NK-92 treated with Interleukin-12 subunit alpha and Interleukin-12 subunit beta, amount 100 ng/mL, for 24 hours (cell line): ENCODE measurements around the gene CANT1.
"Not testable (repeated sequence)": the region's sequence is repeated elsewhere in the genome, so short reads cannot be mapped to it uniquely, and the experiment has no call there.

Experiments used
- DNase-seq: peaks from one replicate; lab custom pipeline; 2025; lab: John Stamatoyannopoulos, UW

The CANT1 gene

DNA sequence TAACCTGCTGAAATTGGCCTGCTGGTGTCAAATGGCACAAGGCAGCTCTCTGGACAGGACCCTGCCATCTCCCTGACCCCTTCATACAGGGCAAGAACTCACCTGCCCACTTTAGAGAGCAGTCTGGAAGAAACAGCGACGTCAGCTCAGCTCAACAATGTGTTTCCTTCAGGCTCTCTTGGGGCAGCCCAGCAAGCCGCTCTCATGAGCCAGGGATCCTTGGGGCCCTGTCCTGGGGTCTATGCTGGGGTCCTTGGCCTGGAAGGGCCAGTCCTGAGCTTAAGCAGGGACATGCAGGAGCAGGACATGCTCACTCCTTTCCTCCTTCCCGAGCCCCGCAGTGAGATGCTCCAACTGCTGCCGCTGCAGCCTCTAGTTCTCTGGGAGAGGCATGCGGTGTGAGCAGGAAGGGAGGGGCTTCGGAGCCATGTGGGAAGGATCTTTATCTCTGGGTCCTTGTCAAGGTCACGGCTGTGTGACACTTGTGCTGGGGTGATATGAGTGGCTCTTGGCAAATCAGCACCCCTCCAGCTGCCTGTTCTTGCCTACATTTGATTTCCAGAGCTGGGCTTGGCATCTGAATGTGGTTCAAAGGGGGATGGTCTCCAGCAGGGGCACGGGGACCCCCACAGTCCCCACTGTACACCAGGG, 17.8 kb upstream of the CANT1 start:
- DNase-seq = no peak

DNA sequence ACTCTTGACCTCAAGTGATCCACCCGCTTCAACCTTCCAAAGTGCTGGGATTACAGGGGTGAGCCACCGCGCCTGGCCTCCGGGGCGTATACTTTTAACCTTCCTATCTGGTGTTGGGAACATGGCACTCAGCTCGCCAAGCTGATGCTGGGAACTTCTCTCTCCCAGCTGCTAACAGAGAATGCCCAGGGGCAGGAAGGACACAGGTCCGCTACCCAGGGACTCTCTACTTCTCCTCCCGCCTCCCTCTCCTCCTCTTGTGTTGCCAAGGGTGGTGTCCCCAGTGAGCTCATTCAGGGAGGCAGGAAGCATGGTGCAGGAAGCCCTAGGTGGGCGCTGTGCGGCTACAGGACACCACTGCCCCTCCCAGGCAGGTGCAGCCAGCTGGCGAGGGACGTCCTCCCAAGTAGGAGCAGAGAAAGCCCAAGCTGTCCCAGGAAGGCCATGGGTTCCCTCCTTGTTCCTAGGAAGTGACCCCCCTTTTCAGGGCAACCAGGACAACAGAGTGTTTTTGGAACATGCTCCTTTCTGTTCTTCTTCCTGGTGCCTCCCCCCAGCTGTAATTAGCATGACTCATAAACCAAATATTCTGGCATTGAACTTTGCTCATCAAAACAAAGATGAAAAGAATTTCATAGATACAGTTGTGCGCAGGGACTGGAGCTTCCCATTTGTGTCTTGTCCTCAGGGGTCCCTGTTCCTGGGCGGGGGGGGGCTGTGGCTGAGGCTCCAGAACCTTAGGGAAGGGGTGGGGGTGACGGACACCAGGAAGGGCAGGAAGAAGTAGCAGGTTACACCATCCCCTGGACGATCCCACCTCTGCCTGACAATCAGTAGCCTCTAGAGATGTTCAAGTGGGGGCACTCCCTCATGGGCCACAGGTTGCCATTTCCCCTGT, 17.1 kb upstream of the CANT1 start:
- DNase-seq = no peak

DNA sequence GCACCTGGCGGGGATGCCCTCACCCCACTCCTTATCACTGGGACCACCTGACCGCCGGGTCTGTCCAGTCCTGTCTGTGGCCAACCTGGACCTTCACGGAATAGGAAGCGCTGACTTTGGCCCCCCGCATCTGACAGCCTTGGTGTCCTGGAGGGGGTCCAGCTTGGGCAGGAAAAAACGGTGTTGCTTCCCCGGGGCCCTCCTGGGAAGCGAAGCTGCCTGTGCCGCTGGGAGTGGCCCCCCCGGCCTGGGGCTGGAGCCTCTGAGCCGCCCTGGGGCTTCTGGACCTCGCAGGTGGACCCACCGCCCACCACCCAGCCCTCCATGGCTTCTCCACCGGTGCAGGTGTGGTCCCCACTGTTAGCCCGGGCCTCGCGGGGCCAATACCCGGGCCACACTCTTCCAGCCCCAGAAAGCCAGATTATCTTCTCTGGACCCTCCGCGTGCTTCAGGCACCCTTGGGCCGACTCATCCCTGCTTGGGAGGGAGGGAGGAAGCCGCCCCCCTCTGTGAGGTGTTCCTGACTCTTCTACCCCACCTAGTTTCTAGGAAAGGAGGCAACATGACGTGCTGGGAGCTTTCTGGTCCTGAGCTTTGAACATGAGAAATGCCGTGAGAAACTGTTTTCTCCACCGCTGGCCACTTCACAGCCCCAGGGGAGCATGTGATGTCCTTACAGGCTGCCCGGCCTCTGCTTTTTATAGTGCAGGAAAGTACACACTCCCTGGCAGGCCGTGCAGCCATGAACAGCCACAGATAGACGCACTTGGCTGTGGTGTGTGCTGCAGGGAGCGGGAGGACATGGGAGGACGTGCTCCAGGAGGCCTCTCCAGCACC, 15.6 kb upstream of the CANT1 start:
- DNase-seq = no peak

- DNase-seq = no peak
These were observed 14.6 kb upstream of the CANT1 start, which contains the start of gene C1QTNF1 for GRCh38 chr17:79023886-79024771. Gene C1QTNF1, plus strand, starts transcription at chr17:79024169. Its CDS starts 19,800 bp downstream, at chr17:79043969.

DNA sequence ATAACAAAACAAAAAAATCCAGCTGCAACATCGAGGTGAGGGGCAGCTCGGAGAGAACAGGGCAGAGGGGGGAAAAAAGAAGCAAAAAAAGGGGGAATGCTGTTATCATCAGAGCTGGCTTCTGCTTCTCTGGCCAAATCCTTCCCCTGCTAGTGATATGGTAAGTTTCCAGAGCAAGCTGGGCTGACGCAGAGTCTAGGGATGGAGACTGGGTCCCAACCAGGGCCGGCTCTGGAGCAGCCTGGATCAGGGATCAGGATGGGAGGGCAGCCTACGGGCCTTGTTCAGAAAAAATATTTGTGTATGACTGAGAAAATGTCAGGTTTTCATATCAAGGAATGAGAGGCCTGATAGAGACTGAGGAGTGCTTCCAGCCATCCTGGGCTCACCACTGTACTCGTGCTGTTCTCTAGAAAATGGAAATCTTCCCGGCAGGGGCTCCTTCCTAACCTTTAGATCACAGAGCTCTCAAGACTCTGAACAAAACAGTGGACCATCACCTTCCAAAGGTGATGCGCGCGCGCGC, 13.7 kb upstream of the CANT1 start:
- DNase-seq = no peak

GRCh38 chr17:79022507-79022991, 13.0 kb upstream of the CANT1 start:
- no peak for DNase-seq

DNA sequence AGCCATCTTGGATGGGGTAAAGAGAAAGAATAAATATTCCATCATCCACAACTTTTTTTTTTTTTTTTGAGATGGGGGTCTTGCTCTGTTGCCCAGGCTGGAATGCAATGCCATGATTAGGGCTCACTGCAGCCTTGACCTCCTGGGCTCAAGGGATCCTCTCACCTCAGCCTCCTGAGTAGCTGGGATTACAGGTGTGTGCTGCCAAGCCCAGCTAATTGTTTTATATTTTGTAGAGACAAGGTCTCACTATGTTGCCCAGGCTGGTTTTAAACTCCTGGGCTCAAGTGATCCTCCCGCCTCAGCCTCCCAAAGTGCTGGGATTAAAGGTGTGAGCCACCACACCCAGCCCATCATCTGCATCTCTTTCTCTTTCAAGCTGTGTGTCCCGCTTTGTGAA, 12.4 kb upstream of the CANT1 start:
- DNase-seq = not testable (repeated sequence)

DNA sequence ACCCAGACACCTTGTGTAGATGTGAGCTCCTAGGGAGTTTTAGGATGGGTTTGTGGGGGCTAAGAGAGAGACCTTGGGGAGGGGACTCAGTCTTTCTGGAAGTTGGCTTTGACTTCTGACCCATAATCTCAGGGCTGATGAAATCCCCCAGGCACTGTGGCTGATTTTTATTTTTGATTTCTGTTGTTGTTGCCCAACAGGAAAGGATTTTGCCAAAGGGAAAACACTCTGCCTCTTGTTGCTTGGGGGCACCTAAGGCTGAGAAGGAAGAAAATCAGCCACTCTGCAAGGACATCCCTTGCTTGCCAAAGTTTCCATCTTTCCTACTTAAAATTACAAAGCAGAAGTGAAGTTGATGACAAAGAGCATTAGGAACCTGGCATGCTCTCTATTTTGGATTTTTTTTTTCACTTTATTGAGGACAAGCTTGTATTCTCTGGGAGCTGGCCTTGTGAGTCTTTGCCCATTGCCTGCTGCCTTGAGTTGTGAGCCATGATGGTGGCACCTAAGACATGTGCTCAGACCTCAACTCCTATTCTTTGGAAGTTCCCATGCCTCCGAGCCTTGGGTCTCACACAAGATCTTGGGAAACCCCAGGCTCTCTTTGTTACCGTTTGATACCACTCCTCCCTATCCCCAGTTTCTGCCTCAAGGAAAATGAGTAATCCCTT, 11.2 kb upstream of the CANT1 start:
- no peak for DNase-seq

- no peak for DNase-seq
These were observed 10.3 kb upstream of the CANT1 start for GRCh38 chr17:79019632-79020584.

- DNase-seq = no peak
These were observed 9.7 kb upstream of the CANT1 start for GRCh38 chr17:79019261-79019631.

GRCh38 chr17:79018370-79018695, 8.8 kb upstream of the CANT1 start:
- DNase-seq = no peak

DNA sequence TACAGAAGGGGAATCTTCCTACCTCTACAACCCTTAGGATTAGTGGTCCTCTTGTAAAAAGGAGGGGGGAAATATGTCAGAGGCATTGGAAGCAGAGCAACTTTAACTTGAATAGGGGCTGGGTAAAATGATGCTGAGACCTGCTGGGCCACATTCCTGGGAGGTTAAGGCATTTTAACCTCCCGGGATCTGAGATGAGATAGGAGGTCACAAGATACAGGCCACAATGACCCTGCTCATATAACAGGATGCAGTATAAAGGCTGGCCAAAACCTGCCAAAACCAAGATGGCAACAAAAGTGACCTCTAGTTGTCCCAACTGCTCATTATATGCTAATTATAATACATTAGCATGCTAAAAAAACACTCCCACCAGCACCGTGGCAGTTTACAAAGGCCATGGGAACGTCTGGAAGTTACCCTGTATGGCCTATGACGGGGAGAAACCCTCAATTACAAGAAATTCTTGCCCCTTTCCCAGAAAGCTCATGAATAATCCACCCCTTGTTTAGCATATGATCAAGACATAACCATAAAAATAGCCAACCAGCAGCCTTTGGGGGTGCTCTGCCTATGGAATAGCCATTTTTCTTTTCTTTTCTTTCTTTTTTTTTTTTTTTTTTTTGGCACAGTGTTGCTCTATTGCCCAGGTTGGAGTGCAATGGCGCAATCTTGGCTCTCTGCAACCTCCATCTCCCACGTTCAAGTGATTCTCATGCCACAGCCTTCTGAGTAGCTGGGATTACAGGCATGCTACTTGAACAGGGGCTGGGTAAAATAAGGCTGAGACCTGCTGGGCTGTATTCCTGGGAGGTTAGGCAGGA, 8.2 kb upstream of the CANT1 start:
- DNase-seq = no peak

GRCh38 chr17:79014158-79014758, 4.7 kb upstream of the CANT1 start:
- no peak for DNase-seq

- no peak for DNase-seq
These were observed 3.1 kb upstream of the CANT1 start for GRCh38 chr17:79012563-79013134.

DNA sequence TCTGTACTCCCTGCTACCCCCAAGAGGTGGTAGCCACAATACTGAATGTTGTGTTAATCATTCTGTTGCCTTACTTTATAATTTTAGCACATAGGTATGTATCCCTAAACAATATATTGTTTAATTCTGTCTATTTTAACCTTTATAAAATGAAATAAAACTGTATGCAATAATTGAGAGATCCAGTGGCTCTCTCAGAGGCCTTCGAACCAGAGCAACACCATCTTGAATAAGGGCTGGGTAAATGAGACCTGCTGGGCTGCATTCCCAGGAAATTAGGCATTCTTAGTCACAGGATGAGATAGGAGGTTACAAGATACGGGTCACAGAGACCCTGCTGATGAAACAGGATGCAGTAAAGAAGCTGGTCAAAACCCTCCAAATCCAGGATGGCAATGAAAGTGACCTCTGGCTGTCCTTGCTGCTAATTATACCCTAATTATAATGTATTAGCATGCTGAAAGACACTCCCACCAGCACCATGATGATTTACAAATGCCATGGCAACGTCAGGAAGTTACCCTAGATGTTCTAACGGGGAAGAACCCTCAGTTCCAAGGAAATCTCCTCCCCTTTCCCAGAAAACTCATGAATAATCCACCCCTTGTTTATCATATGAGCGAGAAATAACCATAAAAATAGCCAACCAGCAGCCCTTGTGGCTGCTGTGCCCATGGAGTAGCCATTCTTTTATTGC, 2.0 kb upstream of the CANT1 start:
- no peak for DNase-seq

DNA sequence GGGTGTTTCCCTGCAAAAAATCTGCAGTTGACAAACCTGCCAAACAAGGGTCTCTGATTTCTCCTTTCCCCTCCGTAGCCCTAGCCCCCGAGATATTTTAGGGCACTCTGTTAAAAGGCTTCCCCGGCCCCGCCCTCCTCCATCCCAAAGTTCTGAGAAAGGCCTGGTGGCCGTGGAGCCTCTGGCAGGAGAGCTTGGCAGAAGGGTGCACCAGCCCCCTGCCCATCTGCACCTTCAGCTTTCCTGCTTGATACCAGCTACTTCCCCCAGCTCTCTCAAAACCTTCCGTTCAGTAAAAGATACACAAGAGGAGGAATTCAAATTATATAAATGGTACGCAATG, 711 bp upstream of the CANT1 start:
- DNase-seq = no peak

DNA sequence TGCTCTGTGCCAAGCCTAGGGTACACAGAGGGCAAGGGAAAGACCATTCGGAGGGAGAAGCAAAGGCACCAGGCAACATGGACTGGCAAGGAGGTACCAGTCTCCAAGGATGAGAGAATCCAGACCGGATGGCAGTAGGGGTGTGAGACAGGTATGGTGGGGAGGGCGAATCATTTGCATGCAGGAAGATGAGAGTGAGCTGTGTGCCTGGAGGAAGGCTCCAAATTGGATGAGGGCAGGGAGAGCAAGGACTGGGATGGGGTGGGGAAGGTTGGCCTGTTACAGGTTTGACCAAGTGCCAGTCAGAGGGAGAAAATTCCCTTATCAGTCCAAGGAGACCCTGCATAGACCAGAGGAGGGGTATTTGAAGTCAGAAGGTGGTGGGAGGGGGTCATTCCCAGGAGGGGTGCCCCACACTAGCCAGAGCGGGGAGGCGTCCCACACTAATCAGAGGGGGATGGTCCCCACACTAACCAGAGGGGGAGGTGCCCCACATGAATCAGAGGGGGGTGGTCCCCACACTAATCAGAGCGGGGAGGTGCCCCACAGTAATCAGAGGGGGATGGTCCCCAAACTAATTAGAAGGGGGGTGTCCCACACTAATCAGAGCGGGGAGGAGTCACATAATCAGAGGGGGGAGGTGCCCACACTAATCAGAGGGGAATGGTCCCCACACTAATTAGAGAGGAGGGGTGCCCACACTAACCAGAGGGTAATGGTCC, 737 bp downstream of the CANT1 start:
- DNase-seq = no peak
